Measurements from ENCODE around the gene MAPK11. TPM values are rescaled to one million over a fixed set of nuclear protein-coding genes. Genes with fewer than 3 reads are reported as not detected.

The MAPK11 gene
- total and polyA plus RNA-seq, 10 of the 15 experiments (the other 5 are each of a cell fraction or from before 2014, with no cell fraction given), result 0.05 to 12.8 (median 3.7) TPM

GRCh38 chr22:50244420-50245213 lies 25.6 kb downstream of the MAPK11 start, which contains the start of gene TUBGCP6 (continued):
- TF ChIP-seq ZBTB11 (CRISPR knock-in tag; IDR thresholded peaks at IDR 0.05) (no peak), RBBP5 (conservative IDR thresholded peaks at IDR 0.05) (no peak)

DNA sequence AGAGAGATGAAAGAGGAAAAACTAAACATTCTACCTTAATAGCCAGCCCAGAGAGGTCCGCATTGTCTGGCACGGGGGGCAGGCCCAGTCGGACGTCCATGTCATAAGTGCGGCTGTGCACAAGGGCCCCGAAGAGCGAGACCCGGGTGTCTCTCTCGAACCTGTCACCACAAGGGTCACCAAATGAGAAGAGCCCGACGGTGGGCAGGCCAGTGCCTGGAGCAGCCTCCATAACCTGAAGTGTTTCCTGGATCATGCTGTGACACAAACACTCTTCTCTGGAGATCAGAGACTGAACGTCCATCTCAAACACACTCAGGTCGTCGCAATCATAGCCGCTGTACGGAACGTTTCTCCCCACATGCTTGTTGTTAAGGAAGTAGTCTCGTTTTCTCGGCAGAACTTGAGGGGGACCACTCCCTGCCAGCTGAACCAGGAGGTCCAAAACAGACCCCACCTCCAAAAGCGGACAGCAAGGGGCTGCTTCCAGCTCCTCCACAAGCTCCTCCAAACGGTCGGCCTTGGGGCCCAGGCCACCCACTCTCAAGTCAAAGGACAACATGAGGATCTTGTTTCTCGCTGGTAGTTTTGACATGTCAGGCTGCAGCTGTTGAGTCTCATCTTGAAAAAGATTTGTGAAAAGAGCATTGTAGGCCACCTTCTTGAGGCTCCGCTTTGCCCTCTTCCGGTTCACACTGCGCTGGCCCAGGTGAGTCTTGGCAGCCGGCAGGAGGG lies 26.3 kb downstream of the MAPK11 start:
- Histone ChIP-seq H3K79me2 (ENCODE audit: control insufficient read depth, insufficient read depth, low read length) (peaks cover 55% of the 10 kb centered on the region), H3K9ac (ENCODE audit: control insufficient read depth, insufficient read depth, low read length) (peak overlapping the region; percentile 90), H2AFZ (ENCODE audit: control insufficient read depth, low read depth, low read length) (peak overlapping the region; percentile 90), H3K4me3 (peak overlapping the region; percentile 83), H3K9me3 (replicated peaks; ENCODE audit: control insufficient read depth, insufficient read depth, low read length) (no peaks in the 10 kb centered on the region), H3K36me3 (ENCODE audit: control insufficient read depth in 2 of 2, insufficient read depth in 2 of 2, low read length in 1 of 2) (peaks cover 9 to 20% of the 10 kb centered on the region in 2 experiments; a peak in 3 of 4 replicates), H3K27ac (ENCODE audit: control insufficient read depth, insufficient read depth) (peak overlapping the region; percentile 71), H3K4me2 (ENCODE audit: control insufficient read depth, insufficient read depth) (peak overlapping the region; percentile 98), H3K27me3 (replicated peaks in 1 of 2; ENCODE audit: control insufficient read depth in 2 of 2, insufficient read depth in 2 of 2, low read length in 1 of 2) (no peaks in the 10 kb centered on the region), H4K20me1 (ENCODE audit: control insufficient read depth, insufficient read depth) (no peaks in the 10 kb centered on the region; the same call in none of the 2 replicates), H3K4me1 (ENCODE audit: control insufficient read depth, insufficient read depth, low read length) (peaks cover 16% of the 10 kb centered on the region)
- TF ChIP-seq SIX5 (IDR thresholded peaks at IDR 0.05; ENCODE audit: low read depth, low read length, severe bottlenecking) (no peak), CBX3 (IDR thresholded peaks at IDR 0.05; ENCODE audit: borderline replicate concordance, low read depth) (no peak), BMI1 (IDR thresholded peaks at IDR 0.05; ENCODE audit: borderline replicate concordance) (no peak), CBX5 (IDR thresholded peaks at IDR 0.05; ENCODE audit: low read depth) (no peak), USF1 (IDR thresholded peaks at IDR 0.05; ENCODE audit: borderline replicate concordance, extremely low read length, insufficient read depth, low read depth, low read length) (no peak), BRCA1 (IDR thresholded peaks at IDR 0.05; ENCODE audit: low read depth, low read length) (no peak)
- BruUV-seq (replicated peaks), result no TSS peak
- ChIA-PET RAD21 (ENCODE audit: unreplicated experiment) (interaction anchor here (1.1 to 1.7 kb wide), 4 partner anchors 98 to 377 kb away, joined by 3 to 4 read pairs (median 3); partner anchors contain the start of gene SCO2), POLR2A (interaction anchor here (0.8 to 1.4 kb wide), 5 partner anchors 7 to 318 kb away, joined by 3 to 4 read pairs (median 3); partner anchors contain the start of gene HDAC10), SMC1A (ENCODE audit: uncharacterized antibody, unreplicated experiment) (interaction anchor here (1.0 to 2.9 kb wide), 4 partner anchors 29 to 254 kb away, joined by 3 to 11 read pairs (median 6); no protein-coding TSS in a partner anchor), CTCF (interaction anchor here (0.6 to 3.1 kb wide), 7 partner anchors 28 to 377 kb away, joined by 3 to 19 read pairs (median 4); no protein-coding TSS in a partner anchor)
- WGBS (ENCODE audit: insufficient coverage, insufficient replicate concordance, low lambda C conversion rate, missing lambda C conversion rate), result 1% methylated on average over 27 of the region's 27 CpGs
- no peak for ATAC-seq
- intact Hi-C loops (cut with micrococcal nuclease; ENCODE audit: unreplicated experiment) (loop anchor here (5.0 to 10.0 kb wide), 2 partner anchors 231 to 378 kb away; partner anchors contain the start of gene SBF1), in situ Hi-C loops (cut with MboI) (no loop called here)
- no peak for DNase-seq (ENCODE audit: low read depth, low spot score)
- no peak for FAIRE-seq

Data from GM12878 (cell line).